Measurements from ENCODE around the gene CEP57. TPM values are rescaled to one million over a fixed set of nuclear protein-coding genes. Genes with fewer than 3 reads are reported as not detected.

CEP57 gene
- 43.2 TPM for total RNA-seq

DNA sequence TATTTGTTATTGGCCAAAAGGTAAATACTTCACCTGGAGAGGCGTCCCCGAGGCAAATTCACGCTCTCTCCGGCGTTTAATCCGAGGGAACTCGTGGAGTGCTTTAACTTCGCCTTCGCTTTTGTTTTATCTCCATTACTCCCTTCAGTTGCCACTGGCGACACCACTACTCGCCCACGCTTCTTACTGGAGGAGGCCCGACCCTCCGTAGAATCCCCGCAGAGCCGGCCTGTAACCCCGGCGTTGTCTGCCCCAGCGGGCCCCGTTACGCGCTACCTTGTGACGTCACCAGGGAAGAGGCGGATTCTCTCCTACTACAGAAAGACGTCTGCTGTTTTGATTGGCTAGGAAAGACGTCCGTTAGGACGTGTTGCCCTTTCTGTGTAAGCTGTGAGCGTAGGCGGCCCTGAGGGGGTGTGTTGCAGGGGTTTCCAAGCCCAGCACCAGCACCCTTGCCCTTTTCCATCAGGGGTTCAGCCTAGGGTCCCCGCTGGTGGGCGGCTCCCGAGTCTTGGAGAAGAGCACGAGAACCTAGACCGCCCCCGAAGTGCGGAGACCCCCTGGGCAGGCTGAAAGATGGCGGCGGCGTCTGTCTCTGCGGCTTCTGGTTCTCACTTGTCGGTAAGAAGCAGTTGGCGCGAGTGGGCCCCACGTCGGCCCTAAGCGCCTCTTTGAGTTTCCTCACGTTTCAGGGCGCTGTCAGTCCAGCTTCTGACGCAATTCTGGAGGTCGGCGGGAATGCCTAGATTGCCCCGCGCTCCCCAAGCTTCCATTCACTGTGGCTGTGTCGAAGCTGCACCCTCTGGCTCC is at the start of gene CEP57:
Gene CEP57, plus strand, starts transcription at position 376 of the 810 bp plus-strand sequence. Its CDS starts 201 bp downstream, at position 577.
- Histone ChIP-seq H3K4me1 (peaks cover 36% of the 10 kb centered on the region), H3K9me3 (no peaks in the 10 kb centered on the region), H3K4me3 (peak within 1 kb of the TSS; percentile 56 to 78), H3K27ac (peak within 1 kb of the TSS; percentile 99), H3K27me3 (no peaks in the 10 kb centered on the region), H3K36me3 (peaks cover 0 to 17% of the 10 kb centered on the region in 2 donors)
- TF ChIP-seq CTCF (IDR thresholded peaks at IDR 0.05), result no peak
- TF ChIP-seq POLR2A (IDR thresholded peaks at IDR 0.05), result peak in 1 of 2 donors; percentile 50
- TF ChIP-seq POLR2AphosphoS5 (IDR thresholded peaks at IDR 0.05; ENCODE audit: insufficient read depth in 1 of 2, low read depth in 1 of 2), result peak; percentile 56 to 88
- peak; percentile 97 to 98 for DNase-seq (ENCODE audit: extremely low spot score in 2 of 2)
- intact Hi-C loops (cut with DNase I), result no loop called here

DNA sequence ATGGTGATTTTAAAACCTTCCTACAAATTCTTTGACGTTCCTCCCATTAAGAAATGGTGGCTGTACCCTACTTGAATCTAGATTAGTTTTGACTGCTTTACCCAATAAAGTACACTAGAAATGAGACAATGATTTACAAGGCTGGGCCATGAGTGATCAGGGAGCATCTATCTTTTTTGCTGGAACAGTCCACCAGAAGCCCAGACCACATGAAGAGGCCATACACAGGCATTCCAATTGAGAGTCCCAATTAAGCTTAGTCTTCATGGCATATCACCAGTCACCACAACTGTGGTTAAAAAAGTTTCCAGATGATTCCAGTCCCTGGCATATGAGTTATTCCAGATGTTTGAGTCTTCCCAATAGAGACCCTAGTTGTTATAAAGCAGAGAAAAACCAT is 40.2 kb upstream of the CEP57 start:
- H3K27ac ChIP-seq, result no peak overlapping the region
- no peaks in the 10 kb centered on the region for H3K27me3 ChIP-seq
- no peak for DNase-seq (ENCODE audit: extremely low spot score in 2 of 2)
- TF ChIP-seq POLR2A (IDR thresholded peaks at IDR 0.05) (no peak), CTCF (IDR thresholded peaks at IDR 0.05) (no peak), POLR2AphosphoS5 (IDR thresholded peaks at IDR 0.05; ENCODE audit: insufficient read depth in 1 of 2, low read depth in 1 of 2) (no peak)
- H3K4me1 ChIP-seq, result no peaks in the 10 kb centered on the region
- intact Hi-C loops (cut with DNase I), result no loop called here
- no peaks in the 10 kb centered on the region for H3K9me3 ChIP-seq
- no peaks in the 10 kb centered on the region for H3K36me3 ChIP-seq
- no peak overlapping the region for H3K4me3 ChIP-seq

GRCh38 chr11:95751515-95751914 is 38.8 kb upstream of the CEP57 start:
- no peaks in the 10 kb centered on the region for H3K4me1 ChIP-seq
- no peak overlapping the region for H3K27ac ChIP-seq
- intact Hi-C loops (cut with DNase I), result no loop called here
- H3K36me3 ChIP-seq, result no peaks in the 10 kb centered on the region
- no peaks in the 10 kb centered on the region for H3K9me3 ChIP-seq
- no peak for DNase-seq (ENCODE audit: extremely low spot score in 2 of 2)
- no peak overlapping the region for H3K4me3 ChIP-seq
- TF ChIP-seq POLR2A (IDR thresholded peaks at IDR 0.05), result no peak
- TF ChIP-seq CTCF (IDR thresholded peaks at IDR 0.05), result no peak
- TF ChIP-seq POLR2AphosphoS5 (IDR thresholded peaks at IDR 0.05; ENCODE audit: insufficient read depth in 1 of 2, low read depth in 1 of 2), result no peak
- no peaks in the 10 kb centered on the region for H3K27me3 ChIP-seq

DNA sequence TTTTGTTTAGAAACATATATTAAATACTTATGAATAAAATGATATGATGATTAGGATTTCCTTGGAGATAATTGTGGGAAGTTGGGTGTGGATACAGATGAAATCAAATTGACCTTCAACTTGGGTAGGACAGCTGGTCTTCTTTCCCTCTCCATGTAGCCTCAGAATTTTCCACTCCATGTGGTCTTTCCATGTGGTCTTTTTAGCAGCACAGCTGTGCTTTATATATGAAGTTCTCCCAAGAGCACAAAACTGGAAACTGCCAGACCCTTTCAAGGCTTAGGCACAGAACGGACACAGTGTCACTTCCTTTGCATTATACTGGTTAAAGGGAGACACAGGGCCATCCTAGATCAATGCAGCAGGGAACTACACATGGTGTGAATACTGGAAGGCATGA is 29.4 kb upstream of the CEP57 start:
- no peak overlapping the region for H3K27ac ChIP-seq
- H3K27me3 ChIP-seq, result no peaks in the 10 kb centered on the region
- H3K9me3 ChIP-seq, result no peaks in the 10 kb centered on the region
- H3K36me3 ChIP-seq, result no peaks in the 10 kb centered on the region
- no peaks in the 10 kb centered on the region for H3K4me1 ChIP-seq
- DNase-seq (ENCODE audit: extremely low spot score in 2 of 2), result no peak
- intact Hi-C loops (cut with DNase I), result loop anchor here (10.0 kb wide), 1 partner anchor 686 kb away; no protein-coding TSS in a partner anchor
- TF ChIP-seq POLR2A (IDR thresholded peaks at IDR 0.05) (no peak), CTCF (IDR thresholded peaks at IDR 0.05) (no peak), POLR2AphosphoS5 (IDR thresholded peaks at IDR 0.05; ENCODE audit: insufficient read depth in 1 of 2, low read depth in 1 of 2) (no peak)
- no peak overlapping the region for H3K4me3 ChIP-seq

DNA sequence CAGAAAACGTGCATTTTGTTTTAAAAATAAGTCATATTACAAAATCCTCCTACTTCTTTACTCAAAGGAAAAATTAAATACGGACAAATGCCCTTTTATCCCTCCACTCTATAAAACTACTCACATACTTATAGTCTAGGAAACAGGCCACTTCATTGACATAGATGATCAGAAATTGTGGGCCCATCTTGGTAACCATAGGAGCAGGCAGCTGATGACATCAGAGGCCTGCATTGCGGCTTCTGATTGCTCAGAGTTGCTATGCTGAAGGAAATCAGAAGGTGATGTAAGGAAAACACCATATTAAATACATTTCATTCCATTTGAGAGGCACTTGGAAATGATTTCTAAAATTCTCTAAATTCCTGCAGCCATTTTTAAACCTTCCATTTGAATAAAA is 27.8 kb upstream of the CEP57 start:
- DNase-seq (ENCODE audit: extremely low spot score in 2 of 2), result no peak
- Histone ChIP-seq H3K4me3 (no peak overlapping the region), H3K36me3 (no peaks in the 10 kb centered on the region), H3K27ac (no peak overlapping the region), H3K27me3 (no peaks in the 10 kb centered on the region), H3K9me3 (no peaks in the 10 kb centered on the region), H3K4me1 (no peaks in the 10 kb centered on the region)
- no peak for TF ChIP-seq CTCF (IDR thresholded peaks at IDR 0.05)
- no peak for TF ChIP-seq POLR2A (IDR thresholded peaks at IDR 0.05)
- TF ChIP-seq POLR2AphosphoS5 (IDR thresholded peaks at IDR 0.05; ENCODE audit: insufficient read depth in 1 of 2, low read depth in 1 of 2), result no peak
- intact Hi-C loops (cut with DNase I), result loop anchor here (10.0 kb wide), 1 partner anchor 688 kb away; no protein-coding TSS in a partner anchor

Measured in vagina (tissue), 2 donors.